Epithelial cell of esophagus (primary cell): ENCODE results near the gene TMCO4.
A peak's percentile ranks its signal among the peaks of the same experiment; 100 is the strongest.
"Not testable (repeated sequence)": the region's sequence is repeated elsewhere in the genome, so short reads cannot be mapped to it uniquely, and the experiment has no call there.

ENCODE experiments used
- DNase-seq: peaks from one replicate; pipeline ENCODE4 v3.0.0; 2010; ENCODE audit warnings: low read depth
- H3K4me3 ChIP-seq: 2 replicates; pipeline ENCODE4 v1.5.1; 2011; ENCODE audit warnings: mild to moderate bottlenecking, low read length, control low read depth
- CTCF ChIP-seq: IDR thresholded peaks from 2 replicates; pipeline ENCODE4 v1.5.1; 2011; ENCODE audit warnings: low read depth, mild to moderate bottlenecking, low read length, control low read depth, inconsistent platforms; ENCODE audit not compliant: insufficient read depth; ENCODE audit errors: missing control alignments

The TMCO4 gene

GRCh38 chr1:19792237-19793002 lies 7.3 kb downstream of the TMCO4 start:
- H3K4me3 ChIP-seq, result no peak overlapping the region
- DNase-seq, result no peak
- no peak for TF ChIP-seq CTCF

DNA sequence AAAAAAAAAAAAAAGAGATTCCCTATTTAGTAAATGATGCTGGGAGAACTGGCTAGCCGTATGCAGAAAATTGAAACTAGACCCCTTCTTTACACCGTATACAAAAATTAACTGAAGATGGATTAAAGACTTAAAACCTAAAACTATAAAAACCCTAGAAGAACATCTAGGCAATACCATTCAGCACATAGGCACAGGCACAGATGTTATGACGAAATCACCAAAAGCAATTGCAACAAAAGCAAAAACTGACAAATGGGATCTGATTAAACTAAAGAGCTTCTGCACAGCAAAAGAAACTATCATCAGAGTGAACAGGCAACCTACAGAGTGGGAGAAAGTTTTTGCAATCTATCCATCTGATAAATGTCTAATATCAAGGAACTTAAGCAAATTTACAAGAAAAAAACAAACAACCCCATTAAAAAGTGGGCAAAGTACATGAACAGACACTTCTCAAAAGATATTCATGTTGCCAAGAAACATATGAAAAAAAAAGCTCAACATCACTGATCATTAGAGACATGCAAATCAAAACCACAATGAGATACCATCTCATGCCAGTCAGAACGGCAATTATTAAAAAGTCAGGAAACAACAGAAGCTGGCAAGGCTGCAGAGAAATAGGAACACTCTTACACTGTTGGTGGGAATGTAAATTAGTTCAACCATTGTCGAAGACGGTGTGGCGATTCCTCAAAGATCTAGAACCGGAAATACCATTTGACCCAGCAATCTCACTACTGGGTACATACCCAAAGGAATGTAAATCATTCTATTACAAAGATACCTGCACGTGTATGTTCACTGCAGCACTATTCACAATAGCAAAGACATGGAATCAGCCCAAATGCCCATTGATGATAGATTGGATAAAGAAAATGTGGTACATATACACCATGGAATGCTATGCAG lies 9.4 kb downstream of the TMCO4 start:
- DNase-seq, H3K4me3 ChIP-seq: not testable (repeated sequence)

DNA sequence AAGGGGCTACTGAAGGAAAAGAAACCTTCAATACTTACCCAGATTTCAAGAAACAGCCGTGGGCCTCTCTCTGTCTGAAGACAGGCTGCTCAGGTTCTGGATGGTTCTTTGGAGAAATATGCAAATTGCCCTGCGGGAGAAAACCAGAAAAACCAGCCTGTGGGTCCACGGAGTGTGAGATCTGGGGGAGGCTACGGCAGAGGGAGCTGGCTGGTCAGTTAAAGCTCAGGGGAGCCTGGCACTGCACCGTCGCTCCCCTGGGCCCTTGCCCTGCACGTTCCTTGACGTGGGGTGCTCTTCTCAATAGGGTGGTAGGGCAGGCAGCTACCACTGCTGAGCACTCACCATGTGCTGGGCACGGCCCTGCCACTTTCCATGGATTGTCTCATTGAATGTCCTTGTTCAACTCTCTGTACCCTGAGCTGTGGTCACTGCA lies 12.7 kb downstream of the TMCO4 start:
- TF ChIP-seq CTCF, result no peak
- peak; percentile 76 for DNase-seq
- H3K4me3 ChIP-seq, result no peak overlapping the region

- TF ChIP-seq CTCF, result no peak
- no peak for DNase-seq
- no peak overlapping the region for H3K4me3 ChIP-seq
Observed at GRCh38 chr1:19785660-19786059, 14.1 kb downstream of the TMCO4 start.

- no peak for DNase-seq
- H3K4me3 ChIP-seq, result no peak overlapping the region
- TF ChIP-seq CTCF, result no peak
Observed at GRCh38 chr1:19780267-19780877, 19.3 kb downstream of the TMCO4 start.

GRCh38 chr1:19776933-19777332 lies 22.8 kb downstream of the TMCO4 start:
- no peak overlapping the region for H3K4me3 ChIP-seq
- TF ChIP-seq CTCF, result no peak
- no peak for DNase-seq

DNA sequence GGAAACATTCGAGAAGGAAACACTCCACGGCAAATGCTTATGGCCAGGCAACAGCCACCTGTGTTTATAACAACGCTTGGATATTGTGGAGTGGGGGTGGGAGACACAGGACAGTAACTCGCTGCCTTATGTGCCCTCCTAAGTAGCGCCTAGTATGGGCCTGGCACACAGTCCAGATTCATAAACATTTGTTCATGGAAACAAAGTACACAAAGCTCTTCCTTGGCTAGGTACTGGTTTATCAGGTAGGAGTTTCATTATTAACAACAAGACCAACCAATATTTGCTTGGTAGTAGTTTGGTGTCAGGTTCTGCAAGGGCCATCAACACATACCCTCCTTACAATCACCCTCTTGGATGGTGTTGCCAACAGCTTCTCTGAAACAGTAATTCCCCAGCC lies 23.4 kb downstream of the TMCO4 start:
- DNase-seq, result no peak
- no peak overlapping the region for H3K4me3 ChIP-seq
- TF ChIP-seq CTCF, result no peak
